Endothelial cell of umbilical vein (primary cell): ENCODE results near the gene ABCB10. TPM values are rescaled to one million over a fixed set of nuclear protein-coding genes. Genes with fewer than 3 reads are reported as not detected.

Source experiments
- BruUV-seq: library from RNA; stranded (reverse); fragments of 400-500 nt; replicated peaks from 2 replicates; lab custom pipeline; 2021; lab: Mats Ljungman, UMichigan
- CTCF ChIA-PET: fragments of 300-600, 350-600 bp; sonication (Branson Sonifier 250); formaldehyde crosslinking; loops from one replicate; lab custom pipeline; 2021; ENCODE audit warnings: antibody characterized with exemption, inconsistent platforms; lab: Charles Lee
- POLR2A ChIA-PET: fragments of 300-600, 350-600 bp; sonication (Branson Sonifier 250); formaldehyde crosslinking; loops from one replicate; lab custom pipeline; 2021; ENCODE audit warnings: antibody characterized with exemption, inconsistent platforms; lab: Charles Lee
- DNase-seq: peaks from one replicate; pipeline ENCODE4 v3.0.0-alpha.2; 2011; ENCODE audit warnings: low read depth, low spot score
- FAIRE-seq: peaks from 2 replicates; lab custom pipeline; 2011; peaks lifted over from hg19 to GRCh38; lab: Jason Lieb, UNC
- H2AFZ ChIP-seq: 2 replicates; pipeline ENCODE4 v1.6.0; 2012; ENCODE audit warnings: low read depth, low read length, control low read depth, inconsistent platforms
- H3K27ac ChIP-seq: 2 replicates; pipeline ENCODE4 v1.5.1; 2011; ENCODE audit warnings: low read depth, mild to moderate bottlenecking, control low read depth, low read length, moderate library complexity; ENCODE audit not compliant: insufficient read depth
- H3K27me3 ChIP-seq, 2 experiments: 2 replicates each; pipeline versions ENCODE4 v1.6.0 to v1.6.1; 2011; ENCODE audit warnings: low read length in 2 of 2, mixed read lengths in 1 of 2; ENCODE audit not compliant: control insufficient read depth in 2 of 2, insufficient read depth in 2 of 2
- H3K36me3 ChIP-seq, 2 experiments: 2 replicates in 1 of 2; 3 replicates in 1 of 2; pipeline ENCODE4 v1.5.1; 2011; ENCODE audit warnings: low read length in 2 of 2, mild to moderate bottlenecking in 1 of 2, moderate library complexity in 1 of 2; ENCODE audit not compliant: control insufficient read depth in 2 of 2, insufficient read depth in 2 of 2; ENCODE audit errors: extremely low read depth in 1 of 2
- H3K4me1 ChIP-seq: 3 replicates; pipeline ENCODE4 v1.5.1; 2011; ENCODE audit warnings: mild to moderate bottlenecking, low read length; ENCODE audit not compliant: control insufficient read depth, insufficient read depth; ENCODE audit errors: extremely low read depth
- H3K4me2 ChIP-seq: 2 replicates; pipeline ENCODE4 v1.6.1; 2011; ENCODE audit warnings: low read length, control low read depth, mixed read lengths; ENCODE audit not compliant: insufficient read depth
- H3K4me3 ChIP-seq, 3 experiments: fragments of 200-600 bp in 1 of 3; sonication (generic), shearing (Covaris generic) in 1 of 3; replicated peaks in 1 of 3; 2 replicates each; pipeline ENCODE4 v1.5.1; 2011 to 2016; ENCODE audit warnings: control low read depth in 3 of 3, low read length in 3 of 3, mild to moderate bottlenecking in 2 of 3, inconsistent platforms in 1 of 3, low read depth in 1 of 3, moderate library complexity in 1 of 3; ENCODE audit not compliant: insufficient read depth in 1 of 3
- H3K79me2 ChIP-seq: 2 replicates; pipeline ENCODE4 v1.6.0; 2012; ENCODE audit warnings: low read length, inconsistent platforms; ENCODE audit not compliant: control insufficient read depth, insufficient read depth
- H3K9ac ChIP-seq: replicated peaks from 2 replicates; pipeline ENCODE3; 2011; ENCODE audit warnings: low read length, control low read depth; ENCODE audit not compliant: insufficient read depth; ENCODE audit errors: extremely low read depth
- H3K9me1 ChIP-seq: replicated peaks from 3 replicates; pipeline ENCODE4 v1.6.0; 2011; ENCODE audit warnings: mild to moderate bottlenecking, low read length; ENCODE audit not compliant: control insufficient read depth, insufficient read depth; ENCODE audit errors: extremely low read depth
- H3K9me3 ChIP-seq: replicated peaks from 2 replicates; pipeline ENCODE4 v1.5.1; 2012; ENCODE audit warnings: low read length, inconsistent platforms; ENCODE audit not compliant: control insufficient read depth, insufficient read depth
- H4K20me1 ChIP-seq: replicated peaks from 2 replicates; pipeline ENCODE3; 2011; ENCODE audit warnings: mild to moderate bottlenecking, low read length; ENCODE audit not compliant: control insufficient read depth, insufficient read depth; ENCODE audit errors: extremely low read depth
- EZH2 ChIP-seq: IDR thresholded peaks from 2 replicates; pipeline ENCODE4 v1.6.1; 2012; ENCODE audit warnings: borderline replicate concordance, low read depth, mild to moderate bottlenecking, moderate library complexity, low read length, inconsistent platforms; ENCODE audit not compliant: severe bottlenecking
- FOS ChIP-seq: IDR thresholded peaks from 2 replicates; pipeline ENCODE4 v1.6.1; 2011; ENCODE audit warnings: mild to moderate bottlenecking, low read length, moderate library complexity, borderline replicate concordance; ENCODE audit not compliant: insufficient read depth
- GATA2 ChIP-seq: IDR thresholded peaks from 2 replicates; pipeline ENCODE4 v1.7.0; 2011; ENCODE audit warnings: low read depth, mild to moderate bottlenecking, moderate library complexity, mixed read lengths, low read length; ENCODE audit not compliant: insufficient read length, insufficient read depth
- JUN ChIP-seq: IDR thresholded peaks from 2 replicates; pipeline ENCODE4 v1.6.1; 2011; ENCODE audit warnings: borderline replicate concordance, low read depth; ENCODE audit not compliant: insufficient read length, insufficient read depth
- MYC ChIP-seq: IDR thresholded peaks from one replicate; pipeline ENCODE4 v1.6.1; 2011; ENCODE audit warnings: mild to moderate bottlenecking, low read depth, low read length
- POLR2A ChIP-seq: IDR thresholded peaks from 2 replicates; pipeline ENCODE4 v1.6.1; 2012; ENCODE audit warnings: low read depth, mild to moderate bottlenecking, control low read depth, low read length
- POLR2AphosphoS5 ChIP-seq: IDR thresholded peaks from 2 replicates; pipeline ENCODE4 v1.6.1; 2012; ENCODE audit warnings: low read depth, mild to moderate bottlenecking, control low read depth, low read length, moderate library complexity; ENCODE audit not compliant: insufficient read depth
- dilution Hi-C: fragments of 300-500 bp; cut with MboI; formaldehyde crosslinking; loops from one replicate; pipeline ENCODE4 v1.15.0; 2019; ENCODE audit warnings: low sequenced_read_pairs; ENCODE audit not compliant: extremely low pct_ligation_motif_present
- intact Hi-C: fragments of 100-400 bp; cut with micrococcal nuclease; formaldehyde crosslinking; loops from one replicate; pipeline ENCODE4 v1.10.0; 2022
- polyA plus RNA-seq, 4 experiments: library from polyadenylated mRNA; depleted of rRNA in 3 of 4; stranded (reverse) in 3 of 4; unstranded in 1 of 4; fragments of >200 nt; gene quantifications; 2 replicates each; pipeline versions ENCODE4 v1.2.1 to v1.2.3, GENCODE V29; 2011 to 2012; ENCODE audit warnings: missing spikeins in 1 of 4
- total RNA-seq: library from RNA; stranded (reverse); gene quantifications from 2 replicates; pipeline ENCODE4 v1.2.3, GENCODE V29; 2021
- TF ChIP-seq, protein P1 (sequence below), 2 donors: IDR thresholded peaks; 1 replicate in 1 of 2; 2 replicates in 1 of 2; pipeline ENCODE4 v1.5.1; 2011; ENCODE audit warnings: low read length in 2 of 2, mild to moderate bottlenecking in 2 of 2, moderate library complexity in 2 of 2, control low read depth in 1 of 2, inconsistent platforms in 1 of 2, low read depth in 1 of 2; ENCODE audit not compliant: insufficient read depth in 1 of 2; ENCODE audit errors: extremely low read depth in 1 of 2
- TF ChIP-seq, protein P2 (sequence below): IDR thresholded peaks from 2 replicates; pipeline ENCODE4 v1.6.1; 2011; ENCODE audit not compliant: insufficient read depth, insufficient read length

Gene ABCB10
- total and polyA plus RNA-seq, 2 donors (not counting 3 experiments of a cell fraction or from before 2014, with no cell fraction given): 6.0 to 19.4 TPM

DNA sequence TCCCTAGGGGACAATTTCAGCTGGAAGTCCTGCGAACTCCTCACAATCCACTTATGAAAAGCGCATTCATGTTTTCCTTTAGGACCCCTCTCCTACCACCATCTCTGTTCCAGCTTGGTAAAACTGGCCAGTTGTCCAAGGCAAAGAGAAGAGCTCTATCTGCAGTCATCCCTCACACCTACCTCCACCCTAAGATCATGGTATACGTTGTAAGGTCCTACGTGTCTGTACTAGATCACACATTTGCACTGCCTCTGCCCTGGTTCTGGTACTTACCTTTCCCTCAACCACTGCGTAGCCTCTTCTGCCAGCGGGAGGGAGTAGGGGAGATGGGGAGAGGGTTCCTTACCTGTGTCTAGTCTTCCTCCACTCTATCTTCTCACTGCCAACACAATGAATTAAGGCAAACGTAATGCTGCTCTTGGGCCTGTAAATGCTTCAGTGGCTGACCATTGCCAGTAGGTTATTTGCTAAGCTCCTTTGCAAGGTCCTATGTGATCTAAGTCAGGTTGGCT, 49.6 kb downstream of the ABCB10 start:
- no TSS peak for BruUV-seq
- dilution Hi-C loops (no loop called here), intact Hi-C loops (loop anchor here (1.0 to 5.0 kb wide), 5 partner anchors 48 to 801 kb away; partner anchors contain the start of genes CCSAP, RAB4A, TAF5L and URB2)
- DNase-seq: no peak
- H3K27ac ChIP-seq: peak overlapping the region; percentile 56
- peak overlapping the region in 2 of 3 experiments; percentile 64 to 93 for H3K4me3 ChIP-seq
- H3K36me3 ChIP-seq: no peaks in the 10 kb centered on the region
- H3K79me2 ChIP-seq: peaks cover 19% of the 10 kb centered on the region
- peaks cover 14% of the 10 kb centered on the region for H3K4me1 ChIP-seq
- no peaks in the 10 kb centered on the region for H3K9me1 ChIP-seq
- CTCF ChIA-PET: interaction anchor here (0.9 to 2.8 kb wide), 5 partner anchors 27 to 845 kb away, joined by 3 to 10 read pairs (median 4); partner anchors contain the start of gene RAB4A
- H4K20me1 ChIP-seq: no peaks in the 10 kb centered on the region
- H3K9ac ChIP-seq: peak overlapping the region; percentile 93
- no peak for TF ChIP-seq FOS
- no peak for FAIRE-seq
- no peaks in the 10 kb centered on the region for H3K9me3 ChIP-seq
- POLR2A ChIA-PET: interaction anchor here (1.0 to 1.6 kb wide), 2 partner anchors 22 to 49 kb away, joined by 3 to 7 read pairs; partner anchors contain the start of gene ABCB10
- no peaks in the 10 kb centered on the region for H3K27me3 ChIP-seq
- H3K4me2 ChIP-seq: peak overlapping the region; percentile 84
- peak overlapping the region; percentile 72 for H2AFZ ChIP-seq

DNA sequence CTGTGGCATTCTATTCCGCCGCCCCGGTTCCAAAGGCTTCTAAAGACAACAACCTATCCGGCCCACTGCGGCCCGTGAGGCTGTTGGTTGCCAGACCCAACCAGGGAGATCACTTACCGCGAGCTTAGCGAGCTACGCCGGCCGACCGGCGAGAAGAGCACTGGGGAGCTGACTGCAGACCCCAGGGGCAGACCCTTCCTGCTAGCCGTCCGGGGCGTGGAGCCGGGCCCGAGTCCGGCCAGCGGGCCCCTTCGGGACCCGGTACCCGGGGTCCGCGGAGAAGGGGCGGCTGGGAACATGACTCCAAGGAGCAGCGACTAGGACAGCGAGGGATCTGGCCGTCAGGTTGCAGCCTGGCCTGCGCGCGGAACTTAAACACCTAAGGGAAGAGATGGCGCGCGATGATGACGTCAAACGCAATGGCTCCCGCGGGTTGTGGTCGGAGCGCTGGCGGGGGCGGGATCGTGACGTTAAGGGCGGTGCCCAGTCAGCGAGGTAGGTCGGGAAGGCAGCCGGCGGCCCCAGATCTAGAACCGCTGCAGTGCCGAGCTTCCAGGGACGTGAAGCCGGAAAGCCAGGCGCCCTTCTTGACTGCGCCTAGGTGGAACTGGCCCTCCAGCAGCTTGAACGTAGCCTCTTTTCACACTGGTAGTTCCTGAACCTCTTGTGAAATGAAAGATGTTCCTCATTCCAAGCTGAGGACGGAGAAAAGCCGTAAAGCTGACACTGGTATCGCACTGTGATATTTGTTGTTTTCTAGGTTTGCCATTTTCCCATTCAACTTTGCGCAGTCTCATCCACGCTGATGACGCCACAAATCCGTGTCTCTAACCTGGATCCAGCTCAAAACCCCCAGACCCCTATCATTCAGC, 50.3 kb downstream of the ABCB10 start, which contains the start of gene NUP133:
Gene NUP133 (minus strand): TSS at position 391 of the 872 bp plus-strand sequence. CDS start 92 bp downstream, at position 299.
- peak within 1 kb of the TSS; percentile 72 for H2AFZ ChIP-seq
- TF ChIP-seq EZH2: no peak
- no peak for TF ChIP-seq GATA2
- peak; percentile 17 for TF ChIP-seq FOS
- TF ChIP-seq, protein P1, sequence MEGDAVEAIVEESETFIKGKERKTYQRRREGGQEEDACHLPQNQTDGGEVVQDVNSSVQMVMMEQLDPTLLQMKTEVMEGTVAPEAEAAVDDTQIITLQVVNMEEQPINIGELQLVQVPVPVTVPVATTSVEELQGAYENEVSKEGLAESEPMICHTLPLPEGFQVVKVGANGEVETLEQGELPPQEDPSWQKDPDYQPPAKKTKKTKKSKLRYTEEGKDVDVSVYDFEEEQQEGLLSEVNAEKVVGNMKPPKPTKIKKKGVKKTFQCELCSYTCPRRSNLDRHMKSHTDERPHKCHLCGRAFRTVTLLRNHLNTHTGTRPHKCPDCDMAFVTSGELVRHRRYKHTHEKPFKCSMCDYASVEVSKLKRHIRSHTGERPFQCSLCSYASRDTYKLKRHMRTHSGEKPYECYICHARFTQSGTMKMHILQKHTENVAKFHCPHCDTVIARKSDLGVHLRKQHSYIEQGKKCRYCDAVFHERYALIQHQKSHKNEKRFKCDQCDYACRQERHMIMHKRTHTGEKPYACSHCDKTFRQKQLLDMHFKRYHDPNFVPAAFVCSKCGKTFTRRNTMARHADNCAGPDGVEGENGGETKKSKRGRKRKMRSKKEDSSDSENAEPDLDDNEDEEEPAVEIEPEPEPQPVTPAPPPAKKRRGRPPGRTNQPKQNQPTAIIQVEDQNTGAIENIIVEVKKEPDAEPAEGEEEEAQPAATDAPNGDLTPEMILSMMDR (IDR thresholded peaks at IDR 0.05; ENCODE audit: extremely low read depth in 1 of 2, insufficient read depth in 1 of 2, low read depth in 1 of 2, low read length in 2 of 2): no peak
- TF ChIP-seq, protein P2, sequence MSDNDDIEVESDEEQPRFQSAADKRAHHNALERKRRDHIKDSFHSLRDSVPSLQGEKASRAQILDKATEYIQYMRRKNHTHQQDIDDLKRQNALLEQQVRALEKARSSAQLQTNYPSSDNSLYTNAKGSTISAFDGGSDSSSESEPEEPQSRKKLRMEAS: no peak
- TF ChIP-seq POLR2A: peak; percentile 99
- TF ChIP-seq MYC: no peak
- peak; percentile 97 for TF ChIP-seq POLR2AphosphoS5
- no peak for TF ChIP-seq JUN
- no peaks in the 10 kb centered on the region for H3K36me3 ChIP-seq
- POLR2A ChIA-PET: interaction anchor here (1.0 to 1.6 kb wide), 2 partner anchors 22 to 50 kb away, joined by 3 to 7 read pairs; partner anchors contain the start of gene ABCB10
- DNase-seq (peak; percentile 99), FAIRE-seq (peak; percentile 92)
- H3K4me1 ChIP-seq: peaks cover 14% of the 10 kb centered on the region
- H3K4me2 ChIP-seq: peak within 1 kb of the TSS; percentile 97
- dilution Hi-C loops (no loop called here), intact Hi-C loops (loop anchor here (1.0 to 5.0 kb wide), 5 partner anchors 49 to 802 kb away; partner anchors contain the start of genes CCSAP, RAB4A, TAF5L and URB2)
- peak within 1 kb of the TSS; percentile 56 for H3K27ac ChIP-seq
- H3K9me3 ChIP-seq: no peaks in the 10 kb centered on the region
- H4K20me1 ChIP-seq: no peaks in the 10 kb centered on the region
- H3K4me3 ChIP-seq: peak within 1 kb of the TSS; percentile 61 to 93 (median 64)
- CTCF ChIA-PET: interaction anchor here (0.6 to 2.8 kb wide), 7 partner anchors 26 to 844 kb away, joined by 3 to 10 read pairs (median 4); partner anchors contain the start of gene RAB4A
- H3K79me2 ChIP-seq: peaks cover 19% of the 10 kb centered on the region
- H3K9ac ChIP-seq: peak within 1 kb of the TSS; percentile 93
- H3K27me3 ChIP-seq: no peaks in the 10 kb centered on the region
- H3K9me1 ChIP-seq: no peaks in the 10 kb centered on the region
- BruUV-seq: TSS peak; percentile 98
